AG09319 (cell line): ENCODE data around the gene PYROXD2.

Experiments
- DNase-seq: peaks from one replicate; pipeline ENCODE4 v3.0.0-alpha.2; 2010; ENCODE audit warnings: low read depth; ENCODE audit errors: extremely low read depth
- TF ChIP-seq, protein P1 (sequence below): IDR thresholded peaks from 2 replicates; pipeline ENCODE4 v1.5.1; 2011; ENCODE audit warnings: low read depth, mild to moderate bottlenecking, inconsistent platforms, low read length, moderate library complexity

PYROXD2 gene

DNA sequence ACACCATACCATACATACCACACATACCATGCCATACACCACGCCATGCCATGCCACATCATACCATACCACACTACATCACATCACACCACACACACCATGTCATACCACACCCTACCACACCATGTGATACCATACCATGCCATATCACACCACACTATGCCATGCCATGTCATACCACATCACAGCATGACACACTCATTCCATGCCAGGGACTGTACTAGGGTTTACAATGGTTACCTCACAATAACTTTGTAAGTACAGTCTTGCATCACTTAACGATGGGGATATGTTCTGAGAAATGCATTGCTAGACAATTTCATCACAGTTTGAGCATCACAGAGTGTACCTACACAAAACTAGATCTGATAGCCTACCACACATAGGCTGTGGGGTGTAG, 14.5 kb downstream of the PYROXD2 start:
- DNase-seq: no peak
- TF ChIP-seq, protein P1, sequence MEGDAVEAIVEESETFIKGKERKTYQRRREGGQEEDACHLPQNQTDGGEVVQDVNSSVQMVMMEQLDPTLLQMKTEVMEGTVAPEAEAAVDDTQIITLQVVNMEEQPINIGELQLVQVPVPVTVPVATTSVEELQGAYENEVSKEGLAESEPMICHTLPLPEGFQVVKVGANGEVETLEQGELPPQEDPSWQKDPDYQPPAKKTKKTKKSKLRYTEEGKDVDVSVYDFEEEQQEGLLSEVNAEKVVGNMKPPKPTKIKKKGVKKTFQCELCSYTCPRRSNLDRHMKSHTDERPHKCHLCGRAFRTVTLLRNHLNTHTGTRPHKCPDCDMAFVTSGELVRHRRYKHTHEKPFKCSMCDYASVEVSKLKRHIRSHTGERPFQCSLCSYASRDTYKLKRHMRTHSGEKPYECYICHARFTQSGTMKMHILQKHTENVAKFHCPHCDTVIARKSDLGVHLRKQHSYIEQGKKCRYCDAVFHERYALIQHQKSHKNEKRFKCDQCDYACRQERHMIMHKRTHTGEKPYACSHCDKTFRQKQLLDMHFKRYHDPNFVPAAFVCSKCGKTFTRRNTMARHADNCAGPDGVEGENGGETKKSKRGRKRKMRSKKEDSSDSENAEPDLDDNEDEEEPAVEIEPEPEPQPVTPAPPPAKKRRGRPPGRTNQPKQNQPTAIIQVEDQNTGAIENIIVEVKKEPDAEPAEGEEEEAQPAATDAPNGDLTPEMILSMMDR: no peak

DNA sequence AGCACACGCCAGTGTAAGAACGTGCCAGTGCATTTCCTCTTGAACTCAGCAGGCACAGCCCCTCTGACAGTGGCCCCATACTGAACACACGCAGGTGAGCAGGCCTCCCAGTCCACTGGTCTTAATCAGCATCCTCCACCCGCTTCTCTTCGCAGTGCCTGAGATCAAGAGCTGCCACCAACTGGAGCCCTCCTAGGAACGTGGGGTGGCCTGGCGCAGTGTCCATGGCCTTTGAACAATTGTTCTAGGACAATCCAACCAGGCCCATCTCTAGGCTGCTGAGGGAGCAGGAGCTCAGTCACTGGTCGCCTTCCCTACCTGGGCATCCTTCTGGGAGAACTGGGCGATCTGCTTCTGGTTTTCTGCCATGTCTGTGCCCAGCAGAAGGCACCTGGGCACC, 15.2 kb downstream of the PYROXD2 start:
- no peak for DNase-seq
- TF ChIP-seq, protein P1: no peak

DNA sequence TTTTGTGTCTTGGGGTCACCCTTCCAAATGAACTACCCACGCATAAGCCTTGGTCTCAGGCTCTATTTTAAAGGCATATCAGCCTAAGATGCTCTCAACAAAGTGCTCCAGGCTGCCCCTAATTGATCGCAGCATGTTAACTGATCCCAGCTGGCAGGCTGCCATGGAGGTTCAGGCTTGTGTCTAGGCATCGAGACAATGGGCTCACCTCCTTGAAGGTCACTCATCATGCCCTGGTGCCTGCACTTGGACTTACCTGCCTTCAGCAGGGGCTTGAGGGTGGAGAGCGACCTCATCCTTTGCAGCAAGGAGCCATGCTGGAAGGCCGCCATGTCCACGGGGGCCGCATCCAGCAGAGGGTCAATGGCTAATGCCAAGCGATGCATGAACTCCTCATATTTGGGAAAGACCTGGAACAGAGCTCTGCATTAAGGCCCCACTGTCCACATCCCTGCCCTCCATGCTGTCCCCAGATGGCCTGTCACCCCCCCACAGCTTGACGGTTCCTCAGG, 17.8 kb downstream of the PYROXD2 start:
- DNase-seq: no peak
- TF ChIP-seq, protein P1: no peak

DNA sequence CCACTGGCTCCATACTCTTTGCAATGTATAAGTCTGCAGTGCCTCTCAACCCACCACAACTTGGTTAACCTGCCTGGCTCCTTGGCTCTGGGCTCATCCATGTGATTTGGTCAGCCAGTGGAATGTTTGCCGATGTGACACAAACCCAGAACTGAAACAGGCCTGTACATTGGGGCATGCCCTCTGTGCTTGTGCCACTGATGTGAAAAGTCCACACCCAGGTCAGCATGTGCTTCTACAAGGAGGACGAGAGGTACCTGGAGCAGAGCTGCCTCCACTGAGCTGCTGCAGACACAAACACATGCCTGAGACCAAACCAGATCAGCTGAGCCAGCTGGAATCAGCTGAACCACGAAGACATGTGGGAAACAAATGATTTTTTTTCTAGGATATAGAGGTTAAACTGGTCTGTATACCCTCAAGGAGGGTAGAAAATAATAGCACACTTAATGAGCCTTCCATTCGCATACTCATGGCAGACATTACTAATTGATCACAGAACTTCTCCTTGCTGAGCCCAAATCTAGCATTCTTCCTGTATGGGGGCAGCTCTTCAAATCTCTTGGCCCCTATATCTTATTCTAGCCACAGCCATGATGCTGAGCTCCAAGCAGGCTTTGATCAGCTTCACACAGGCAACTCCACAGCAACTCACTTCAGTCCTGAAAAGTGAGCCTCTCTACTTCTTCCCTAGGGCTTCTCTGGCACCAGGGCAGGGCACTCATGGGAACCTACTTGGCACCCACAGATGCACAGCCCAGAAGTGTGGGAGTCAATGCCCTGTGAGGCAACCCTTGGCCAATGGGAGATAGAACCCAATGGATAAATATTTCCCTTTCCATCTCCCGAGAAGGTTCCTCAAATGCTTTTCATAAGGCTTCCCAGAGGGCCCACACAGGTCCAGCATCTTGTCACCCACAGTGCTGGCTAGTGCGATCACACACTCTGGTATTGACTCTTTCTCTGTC, 18.6 kb downstream of the PYROXD2 start:
- TF ChIP-seq, protein P1: no peak
- DNase-seq: no peak

DNA sequence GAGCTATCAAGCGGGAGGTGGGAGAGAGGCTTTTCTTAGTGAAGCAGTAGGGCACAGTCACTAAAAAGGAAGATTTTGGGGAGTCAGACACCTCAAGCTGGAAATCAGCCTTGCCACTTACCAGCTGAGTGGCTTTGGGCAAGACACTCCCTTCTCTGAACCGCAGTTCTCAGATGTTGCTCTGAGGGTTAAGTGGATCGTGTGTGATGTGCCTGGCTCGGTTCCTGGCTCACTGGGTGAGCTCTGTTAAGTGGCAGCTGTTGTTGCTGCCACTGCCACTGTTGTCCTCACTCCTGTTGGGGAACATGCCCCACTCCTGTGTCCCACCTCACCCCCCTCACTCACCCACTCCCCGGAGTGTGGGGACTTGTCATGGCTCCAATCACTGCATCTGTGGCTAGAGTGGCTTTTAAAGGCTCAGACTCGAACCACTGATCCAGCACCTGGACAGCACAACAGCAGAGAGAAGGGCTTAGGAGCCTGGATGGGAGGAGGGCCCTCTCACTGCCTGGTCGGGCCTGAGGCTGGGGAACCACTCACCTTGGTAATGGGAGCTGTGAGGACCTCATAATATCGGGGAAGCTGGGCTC, 20.0 kb downstream of the PYROXD2 start:
- TF ChIP-seq, protein P1: no peak
- no peak for DNase-seq

DNA sequence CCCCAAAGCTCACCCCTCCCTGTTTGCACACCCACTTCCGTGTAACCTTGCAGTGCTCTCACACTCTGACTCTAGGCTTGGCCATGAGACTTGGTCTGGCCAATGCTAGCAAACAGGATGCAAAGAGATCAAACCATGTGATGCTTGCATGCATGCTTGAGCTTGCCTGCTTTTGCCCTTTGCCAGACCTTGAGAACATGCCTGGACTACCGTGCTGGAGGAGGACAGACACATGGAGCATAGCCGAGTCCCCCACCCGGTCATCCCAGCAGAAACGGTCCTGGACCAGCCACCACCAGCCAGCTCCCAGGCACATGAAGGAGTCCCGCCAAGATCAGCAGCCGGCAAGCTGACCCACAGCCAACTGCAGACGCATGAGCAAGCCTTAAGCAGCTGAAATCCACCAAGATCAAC, 23.4 kb downstream of the PYROXD2 start:
- no peak for DNase-seq
- TF ChIP-seq, protein P1: no peak

DNA sequence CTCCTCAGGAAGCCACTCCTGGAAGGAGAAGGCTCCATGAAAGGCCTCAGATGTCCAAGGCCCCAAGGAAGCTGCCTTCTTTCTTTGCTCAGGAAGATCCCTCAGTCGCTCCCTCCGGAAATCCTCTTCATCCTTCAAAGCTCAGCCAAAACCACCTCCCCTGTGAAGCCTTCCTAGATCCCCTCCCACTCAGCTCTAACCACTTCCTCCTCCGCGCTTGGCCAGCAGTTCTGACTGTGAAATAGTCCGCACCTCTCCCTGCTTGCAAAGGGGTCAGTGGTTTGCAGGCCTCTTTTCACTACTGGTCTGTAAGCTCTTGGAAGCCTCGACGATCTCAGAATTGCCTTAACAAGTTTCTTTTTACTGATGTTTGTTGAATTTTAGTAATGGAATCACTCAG, 23.9 kb downstream of the PYROXD2 start:
- TF ChIP-seq, protein P1: no peak
- DNase-seq: no peak
